ENCODE data around the gene LCNL1. TPM values are rescaled to one million over a fixed set of nuclear protein-coding genes. Genes with fewer than 3 reads are reported as not detected.

LCNL1 gene
- total RNA-seq, 1 experiment from 2014 or later = not detected

- H3K9me3 Mint-ChIP-seq (ENCODE audit: unreplicated experiment) = peaks cover 10% of the 10 kb centered on the region
Observed at GRCh38 chr9:136952321-136952850, 30.4 kb upstream of the LCNL1 start.

DNA sequence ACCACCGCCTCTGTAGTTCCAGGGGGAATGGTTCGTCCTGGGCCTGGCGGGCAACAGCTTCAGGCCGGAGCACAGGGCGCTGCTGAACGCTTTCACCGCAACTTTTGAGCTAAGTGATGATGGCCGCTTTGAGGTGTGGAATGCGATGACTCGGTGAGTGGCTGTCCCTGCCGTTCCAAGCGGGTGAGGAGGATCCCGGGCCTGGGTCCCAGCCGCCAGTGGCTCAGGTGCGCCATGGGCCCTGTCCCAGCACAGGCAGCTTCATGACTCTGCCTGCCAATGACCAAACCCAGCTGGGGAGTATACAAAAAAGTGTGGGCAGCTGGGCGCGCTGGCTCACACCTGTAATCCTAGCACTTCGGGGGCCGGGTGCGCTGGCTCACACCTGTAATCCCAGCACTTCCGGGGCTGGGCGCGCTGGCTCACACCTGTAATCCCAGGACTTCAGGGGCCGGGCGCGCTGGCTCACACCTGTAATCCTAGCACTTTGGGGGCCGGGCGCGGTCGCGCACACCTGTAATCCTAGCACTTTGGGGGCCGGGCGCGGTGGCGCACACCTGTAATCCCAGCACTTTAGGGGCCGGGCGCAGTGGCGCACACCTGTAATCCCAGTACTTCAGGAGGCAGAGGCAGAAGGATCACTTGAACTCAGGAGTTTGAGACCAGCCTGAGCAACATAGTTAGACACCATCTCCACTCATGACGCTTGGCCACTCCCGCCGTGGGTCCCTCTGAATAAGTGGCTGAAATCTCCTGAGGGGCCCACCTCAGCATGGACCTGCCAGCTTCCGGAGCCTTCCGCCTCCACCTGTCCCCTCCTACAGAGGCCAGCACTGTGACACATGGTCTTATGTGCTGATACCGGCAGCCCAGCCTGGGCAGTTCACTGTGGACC is 29.7 kb upstream of the LCNL1 start:
- DNase-seq (ENCODE audit: unreplicated experiment) = no peak
- CTCF ChIA-PET = interaction anchor here (1.6 kb wide), 1 partner anchor 9 kb away, joined by 3 read pairs; no protein-coding TSS in a partner anchor
- BruUV-seq (replicated peaks) = no TSS peak
- H3K4me3 Mint-ChIP-seq (ENCODE audit: unreplicated experiment) = no peak overlapping the region
- intact Hi-C loops (cut with micrococcal nuclease) = no loop called here
- H3K4me1 Mint-ChIP-seq (ENCODE audit: insufficient read depth, unreplicated experiment) = no peaks in the 10 kb centered on the region
- H3K36me3 Mint-ChIP-seq (ENCODE audit: insufficient read depth, unreplicated experiment) = no peaks in the 10 kb centered on the region
- POLR2A ChIA-PET = interaction anchor here (0.6 kb wide), 1 partner anchor 176 kb away, joined by 4 read pairs; no protein-coding TSS in a partner anchor
- no peaks in the 10 kb centered on the region for H3K27me3 Mint-ChIP-seq (ENCODE audit: insufficient read depth, unreplicated experiment)
- H3K9me3 Mint-ChIP-seq (ENCODE audit: unreplicated experiment) = peaks cover 10% of the 10 kb centered on the region
- TF ChIP-seq, protein P1, sequence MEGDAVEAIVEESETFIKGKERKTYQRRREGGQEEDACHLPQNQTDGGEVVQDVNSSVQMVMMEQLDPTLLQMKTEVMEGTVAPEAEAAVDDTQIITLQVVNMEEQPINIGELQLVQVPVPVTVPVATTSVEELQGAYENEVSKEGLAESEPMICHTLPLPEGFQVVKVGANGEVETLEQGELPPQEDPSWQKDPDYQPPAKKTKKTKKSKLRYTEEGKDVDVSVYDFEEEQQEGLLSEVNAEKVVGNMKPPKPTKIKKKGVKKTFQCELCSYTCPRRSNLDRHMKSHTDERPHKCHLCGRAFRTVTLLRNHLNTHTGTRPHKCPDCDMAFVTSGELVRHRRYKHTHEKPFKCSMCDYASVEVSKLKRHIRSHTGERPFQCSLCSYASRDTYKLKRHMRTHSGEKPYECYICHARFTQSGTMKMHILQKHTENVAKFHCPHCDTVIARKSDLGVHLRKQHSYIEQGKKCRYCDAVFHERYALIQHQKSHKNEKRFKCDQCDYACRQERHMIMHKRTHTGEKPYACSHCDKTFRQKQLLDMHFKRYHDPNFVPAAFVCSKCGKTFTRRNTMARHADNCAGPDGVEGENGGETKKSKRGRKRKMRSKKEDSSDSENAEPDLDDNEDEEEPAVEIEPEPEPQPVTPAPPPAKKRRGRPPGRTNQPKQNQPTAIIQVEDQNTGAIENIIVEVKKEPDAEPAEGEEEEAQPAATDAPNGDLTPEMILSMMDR (IDR thresholded peaks at IDR 0.05; ENCODE audit: unreplicated experiment) = no peak
- H3K27ac Mint-ChIP-seq (ENCODE audit: low read depth, unreplicated experiment) = no peak overlapping the region

More at GRCh38 chr9:136952321-136952850, 30.4 kb upstream of the LCNL1 start:
- Mint-ChIP-seq H3K4me1 (ENCODE audit: insufficient read depth, unreplicated experiment) (no peaks in the 10 kb centered on the region), H3K36me3 (ENCODE audit: insufficient read depth, unreplicated experiment) (no peaks in the 10 kb centered on the region), H3K4me3 (ENCODE audit: unreplicated experiment) (no peak overlapping the region), H3K27ac (ENCODE audit: low read depth, unreplicated experiment) (no peak overlapping the region), H3K27me3 (ENCODE audit: insufficient read depth, unreplicated experiment) (no peaks in the 10 kb centered on the region)
- POLR2A ChIA-PET = no interaction called here
- no TSS peak for BruUV-seq (replicated peaks)
- TF ChIP-seq, protein P1 (IDR thresholded peaks at IDR 0.05; ENCODE audit: unreplicated experiment) = no peak
- DNase-seq (ENCODE audit: unreplicated experiment) = no peak
- intact Hi-C loops (cut with micrococcal nuclease) = no loop called here
- CTCF ChIA-PET = interaction anchor here (0.6 to 1.6 kb wide), 2 partner anchors 10 to 432 kb away, joined by 3 read pairs; no protein-coding TSS in a partner anchor

DNA sequence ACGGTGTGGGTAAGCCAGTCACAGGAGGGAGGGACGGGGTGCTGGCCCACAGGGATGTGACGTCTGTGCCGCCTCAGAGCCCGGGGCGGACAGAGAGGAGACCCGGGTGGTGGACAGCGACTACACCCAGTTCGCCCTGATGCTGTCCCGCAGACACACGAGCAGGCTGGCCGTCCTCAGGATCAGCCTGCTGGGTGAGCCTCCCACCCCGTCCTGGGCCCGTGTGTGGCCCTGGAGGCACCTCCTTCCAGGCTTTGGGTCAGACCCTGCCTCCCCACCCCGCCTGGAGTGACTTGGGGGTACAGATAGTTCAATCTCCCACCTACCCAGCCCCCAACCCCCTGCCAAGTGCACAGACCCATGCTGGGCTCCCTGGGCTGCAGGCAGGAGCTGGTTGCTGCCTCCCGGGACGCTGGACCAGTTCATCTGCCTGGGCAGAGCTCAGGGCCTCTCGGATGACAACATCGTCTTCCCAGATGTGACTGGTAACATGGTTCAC is 29.0 kb upstream of the LCNL1 start:
- H3K27ac Mint-ChIP-seq (ENCODE audit: low read depth, unreplicated experiment) = no peak overlapping the region
- H3K36me3 Mint-ChIP-seq (ENCODE audit: insufficient read depth, unreplicated experiment) = no peaks in the 10 kb centered on the region
- H3K4me3 Mint-ChIP-seq (ENCODE audit: unreplicated experiment) = no peak overlapping the region
- intact Hi-C loops (cut with micrococcal nuclease) = no loop called here
- peaks cover 10% of the 10 kb centered on the region for H3K9me3 Mint-ChIP-seq (ENCODE audit: unreplicated experiment)
- no peaks in the 10 kb centered on the region for H3K4me1 Mint-ChIP-seq (ENCODE audit: insufficient read depth, unreplicated experiment)
- TF ChIP-seq, protein P1 (IDR thresholded peaks at IDR 0.05; ENCODE audit: unreplicated experiment) = no peak
- no peaks in the 10 kb centered on the region for H3K27me3 Mint-ChIP-seq (ENCODE audit: insufficient read depth, unreplicated experiment)
- ChIA-PET POLR2A (no interaction called here), CTCF (interaction anchor here (1.6 kb wide), 1 partner anchor 8 kb away, joined by 3 read pairs; no protein-coding TSS in a partner anchor)
- no peak for DNase-seq (ENCODE audit: unreplicated experiment)
- BruUV-seq (replicated peaks) = no TSS peak
